ENCODE measurements around the gene TTC34. TPM values are rescaled to one million over a fixed set of nuclear protein-coding genes. Genes with fewer than 3 reads are reported as not detected.

Gene TTC34
- total and polyA plus RNA-seq, 2 of the 13 experiments (the other 11 are each of a cell fraction or from before 2014, with no cell fraction given), result 0.07 to 0.11 TPM

GRCh38 chr1:2834146-2834475 lies 32.6 kb upstream of the TTC34 start:
- no TSS peak for BruUV-seq (replicated peaks)
- ATAC-seq (no peak), FAIRE-seq (no peak), DNase-seq (ENCODE audit: low spot score) (no peak)
- no peak overlapping the region for H3K4me2 ChIP-seq (ENCODE audit: low read depth, low read length)
- H3K4me3 ChIP-seq (replicated peaks in 1 of 3; ENCODE audit: insufficient read depth in 1 of 3, low read depth in 2 of 3, low read length in 3 of 3), result no peak overlapping the region
- H3K36me3 ChIP-seq (replicated peaks in 1 of 2; ENCODE audit: control insufficient read depth in 1 of 2, insufficient read depth in 2 of 2, low read length in 2 of 2), result no peaks in the 10 kb centered on the region
- ChIA-PET POLR2A (no interaction called here), CTCF (ENCODE audit: low intra/inter-chr PET ratio, low total read pairs) (no interaction called here)
- H2AFZ ChIP-seq (ENCODE audit: low read length), result no peak overlapping the region
- no peaks in the 10 kb centered on the region for H3K4me1 ChIP-seq (ENCODE audit: insufficient read depth, low read length)
- no peak overlapping the region for H3K27ac ChIP-seq (ENCODE audit: extremely low read length, insufficient read depth, low read length)
- intact Hi-C loops (cut with micrococcal nuclease; ENCODE audit: unreplicated experiment) (no loop called here), in situ Hi-C loops (cut with HindIII; ENCODE audit: extremely low pct_ligation_motif_present, low pct_unique_long_range_greater_than_20kb) (no loop called here)
- TF ChIP-seq NFRKB (IDR thresholded peaks at IDR 0.05), result no peak
- TF ChIP-seq IRF2 (CRISPR knock-in tag; IDR thresholded peaks at IDR 0.05), result no peak
- TF ChIP-seq PLRG1 (conservative IDR thresholded peaks at IDR 0.05), result no peak
- no peak for TF ChIP-seq MAX (IDR thresholded peaks at IDR 0.05)
- TF ChIP-seq ZKSCAN1 (IDR thresholded peaks at IDR 0.05; ENCODE audit: low read length), result no peak
- TF ChIP-seq SRF (IDR thresholded peaks at IDR 0.05; ENCODE audit: low read depth, low read length), result no peak
- TF ChIP-seq PRDM10 (CRISPR knock-in tag; IDR thresholded peaks at IDR 0.05; ENCODE audit: low read depth), result no peak
- TF ChIP-seq SNAPC4 (CRISPR knock-in tag; IDR thresholded peaks at IDR 0.05), result no peak
- no peak for TF ChIP-seq ZNF703 (CRISPR knock-in tag; IDR thresholded peaks at IDR 0.05; ENCODE audit: borderline replicate concordance)
- no peak for TF ChIP-seq SRSF1 (optimal IDR thresholded peaks at IDR 0.05; ENCODE audit: low read depth, low read length)
- H3K9me3 ChIP-seq (ENCODE audit: low read length), result no peaks in the 10 kb centered on the region
- H3K27me3 ChIP-seq (ENCODE audit: control insufficient read depth in 1 of 2, insufficient read depth in 2 of 2, low read length in 2 of 2), result peaks cover 12 to 73% of the 10 kb centered on the region in 2 experiments
- no peaks in the 10 kb centered on the region for H4K20me1 ChIP-seq (ENCODE audit: insufficient read depth, low read length)
- WGBS (ENCODE audit: low lambda C conversion rate), result 22% methylated on average over 12 of the region's 15 CpGs
- no peak overlapping the region for H3K9ac ChIP-seq (ENCODE audit: insufficient read depth, low read depth, low read length)
- no peaks in the 10 kb centered on the region for H3K79me2 ChIP-seq (ENCODE audit: insufficient read depth, low read length)

Measured in HepG2 (cell line).